Measurements from ENCODE around the gene DAP. TPM values are rescaled to one million over a fixed set of nuclear protein-coding genes. Genes with fewer than 3 reads are reported as not detected.

The DAP gene
- total RNA-seq, 3 donors from 2014 or later (not counting 1 experiment from before 2014, with no cell fraction given) = 38.4 to 48.9 (median 44.9) TPM

- Mint-ChIP-seq H3K9me3 (no peaks in the 10 kb centered on the region), H3K27me3 (ENCODE audit: low read depth in 2 of 2) (no peaks in the 10 kb centered on the region), H3K36me3 (no peaks in the 10 kb centered on the region), H3K4me1 (peaks cover 48 to 54% of the 10 kb centered on the region in 2 donors), H3K4me3 (no peak overlapping the region), H3K27ac (peak overlapping the region; percentile 50 to 72)
- Histone ChIP-seq H3K4me3 (ENCODE audit: low read length) (no peak overlapping the region), H3K4me1 (ENCODE audit: control insufficient read depth, insufficient read depth, low read length) (peaks cover 16% of the 10 kb centered on the region), H3K27me3 (ENCODE audit: control insufficient read depth, insufficient read depth, low read length) (no peaks in the 10 kb centered on the region), H3K27ac (ENCODE audit: low read length) (no peak overlapping the region), H3K36me3 (ENCODE audit: control insufficient read depth, insufficient read depth, low read length) (peaks cover 10% of the 10 kb centered on the region), H3K9me3 (ENCODE audit: control insufficient read depth, insufficient read depth, low read length) (no peaks in the 10 kb centered on the region)
- 89% methylated on average over 9 of the region's 10 CpGs for WGBS (ENCODE audit: insufficient coverage)
- intact Hi-C loops (cut with micrococcal nuclease) = no loop called here
- ATAC-seq (peak; percentile 32 to 63 (median 40)), DNase-seq (no peak)
- TF ChIP-seq CTCF (IDR thresholded peaks at IDR 0.05) = no peak
Measured at GRCh38 chr5:10726179-10726912, 34.7 kb downstream of the DAP start.

- Histone ChIP-seq H3K36me3 (ENCODE audit: control insufficient read depth, insufficient read depth, low read length) (peaks cover 10% of the 10 kb centered on the region), H3K4me3 (ENCODE audit: low read length) (no peak overlapping the region), H3K4me1 (ENCODE audit: control insufficient read depth, insufficient read depth, low read length) (peaks cover 16% of the 10 kb centered on the region), H3K9me3 (ENCODE audit: control insufficient read depth, insufficient read depth, low read length) (no peaks in the 10 kb centered on the region), H3K27ac (ENCODE audit: low read length) (no peak overlapping the region), H3K27me3 (ENCODE audit: control insufficient read depth, insufficient read depth, low read length) (no peaks in the 10 kb centered on the region)
- intact Hi-C loops (cut with micrococcal nuclease) = no loop called here
- H3K4me3 Mint-ChIP-seq = no peak overlapping the region
- H3K36me3 Mint-ChIP-seq = no peaks in the 10 kb centered on the region
- H3K4me1 Mint-ChIP-seq = peaks cover 51 to 58% of the 10 kb centered on the region in 2 donors
- peak overlapping the region in 1 of 2 donors; percentile 72 for H3K27ac Mint-ChIP-seq
- H3K9me3 Mint-ChIP-seq = no peaks in the 10 kb centered on the region
- no peak for ATAC-seq
- no peaks in the 10 kb centered on the region for H3K27me3 Mint-ChIP-seq (ENCODE audit: low read depth in 2 of 2)
- 86% methylated on average over 1 of the region's 1 CpG for WGBS (ENCODE audit: insufficient coverage)
- DNase-seq = no peak
- TF ChIP-seq CTCF (IDR thresholded peaks at IDR 0.05) = no peak
Measured at GRCh38 chr5:10725636-10726035, 35.4 kb downstream of the DAP start.

GRCh38 chr5:10724781-10725507 lies 36.1 kb downstream of the DAP start:
- WGBS (ENCODE audit: insufficient coverage) = 94% methylated on average over 13 of the region's 16 CpGs
- DNase-seq (no peak), ATAC-seq (no peak)
- no peaks in the 10 kb centered on the region for H3K27me3 ChIP-seq (ENCODE audit: control insufficient read depth, insufficient read depth, low read length)
- intact Hi-C loops (cut with micrococcal nuclease) = no loop called here
- Mint-ChIP-seq H3K27ac (no peak overlapping the region), H3K4me1 (peaks cover 51 to 55% of the 10 kb centered on the region in 2 donors), H3K27me3 (ENCODE audit: low read depth in 2 of 2) (no peaks in the 10 kb centered on the region), H3K36me3 (no peaks in the 10 kb centered on the region), H3K9me3 (no peaks in the 10 kb centered on the region), H3K4me3 (no peak overlapping the region)
- no peaks in the 10 kb centered on the region for H3K9me3 ChIP-seq (ENCODE audit: control insufficient read depth, insufficient read depth, low read length)
- peaks cover 16% of the 10 kb centered on the region for H3K4me1 ChIP-seq (ENCODE audit: control insufficient read depth, insufficient read depth, low read length)
- peaks cover 10% of the 10 kb centered on the region for H3K36me3 ChIP-seq (ENCODE audit: control insufficient read depth, insufficient read depth, low read length)
- TF ChIP-seq CTCF (IDR thresholded peaks at IDR 0.05) = no peak
- H3K4me3 ChIP-seq (ENCODE audit: low read length) = no peak overlapping the region
- no peak overlapping the region for H3K27ac ChIP-seq (ENCODE audit: low read length)

Data from natural killer cell (primary cell).